ENCODE data around the gene SSR3. TPM values are rescaled to one million over a fixed set of nuclear protein-coding genes. Genes with fewer than 3 reads are reported as not detected.
"Not testable (repeated sequence)": the region's sequence is repeated elsewhere in the genome, so short reads cannot be mapped to it uniquely, and the experiment has no call there.

SSR3 gene
- total and polyA plus RNA-seq, 2 donors (not counting 1 experiment from before 2014, with no cell fraction given): 159 to 355 TPM

DNA sequence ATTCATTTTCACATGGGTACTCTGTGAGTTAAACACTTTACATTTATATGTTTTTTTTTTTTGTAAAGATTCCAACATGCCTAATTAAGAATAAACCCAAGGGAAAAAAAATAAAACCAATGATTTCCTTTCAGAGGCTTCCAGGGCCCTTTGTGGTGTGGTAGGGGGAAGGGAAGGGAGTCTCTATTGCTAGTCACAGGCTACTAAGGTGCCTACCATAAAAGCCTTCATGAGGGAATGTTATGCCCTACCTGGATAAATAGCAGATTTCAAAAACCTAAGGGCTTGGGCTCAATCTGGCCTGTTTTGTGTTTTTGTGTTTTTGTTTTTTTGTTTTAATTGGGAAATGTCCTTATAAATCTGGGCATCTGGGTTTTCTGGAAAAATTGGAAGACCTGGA, 38.9 kb upstream of the SSR3 start:
- no peaks in the 10 kb centered on the region for H3K4me1 ChIP-seq (ENCODE audit: control insufficient read depth, extremely low read depth, insufficient read depth, low read length)
- no peaks in the 10 kb centered on the region for H3K36me3 ChIP-seq (ENCODE audit: control insufficient read depth, insufficient read depth, low read length)
- H3K4me2 ChIP-seq (ENCODE audit: extremely low read depth, insufficient read depth, low read length): peak overlapping the region; percentile 96
- H3K9ac ChIP-seq (ENCODE audit: insufficient read depth, low read length): no peak overlapping the region
- H3K27me3 ChIP-seq (ENCODE audit: control insufficient read depth, insufficient read depth, low read length): no peaks in the 10 kb centered on the region
- H2AFZ ChIP-seq (ENCODE audit: low read length): peak overlapping the region; percentile 84
- no peak overlapping the region for H3K27ac ChIP-seq (ENCODE audit: insufficient read depth, low read length)
- H3K9me3 ChIP-seq (ENCODE audit: control insufficient read depth, insufficient read depth, low read depth, low read length): no peaks in the 10 kb centered on the region
- no peak for DNase-seq (ENCODE audit: low read depth in 2 of 2)
- H4K20me1 ChIP-seq (ENCODE audit: control insufficient read depth, extremely low read depth, insufficient read depth, low read length): no peaks in the 10 kb centered on the region
- H3K79me2 ChIP-seq (ENCODE audit: control insufficient read depth, insufficient read depth, low read length): no peaks in the 10 kb centered on the region
- peak overlapping the region in 1 of 4 experiments; percentile 23 for H3K4me3 ChIP-seq (replicated peaks in 1 of 4; ENCODE audit: control extremely low read depth in 1 of 4, insufficient read depth in 1 of 4, low read depth in 3 of 4, low read length in 4 of 4)
- TF ChIP-seq EZH2 (IDR thresholded peaks at IDR 0.05; ENCODE audit: low read length, missing control alignments): no peak
- TF ChIP-seq, protein P1, sequence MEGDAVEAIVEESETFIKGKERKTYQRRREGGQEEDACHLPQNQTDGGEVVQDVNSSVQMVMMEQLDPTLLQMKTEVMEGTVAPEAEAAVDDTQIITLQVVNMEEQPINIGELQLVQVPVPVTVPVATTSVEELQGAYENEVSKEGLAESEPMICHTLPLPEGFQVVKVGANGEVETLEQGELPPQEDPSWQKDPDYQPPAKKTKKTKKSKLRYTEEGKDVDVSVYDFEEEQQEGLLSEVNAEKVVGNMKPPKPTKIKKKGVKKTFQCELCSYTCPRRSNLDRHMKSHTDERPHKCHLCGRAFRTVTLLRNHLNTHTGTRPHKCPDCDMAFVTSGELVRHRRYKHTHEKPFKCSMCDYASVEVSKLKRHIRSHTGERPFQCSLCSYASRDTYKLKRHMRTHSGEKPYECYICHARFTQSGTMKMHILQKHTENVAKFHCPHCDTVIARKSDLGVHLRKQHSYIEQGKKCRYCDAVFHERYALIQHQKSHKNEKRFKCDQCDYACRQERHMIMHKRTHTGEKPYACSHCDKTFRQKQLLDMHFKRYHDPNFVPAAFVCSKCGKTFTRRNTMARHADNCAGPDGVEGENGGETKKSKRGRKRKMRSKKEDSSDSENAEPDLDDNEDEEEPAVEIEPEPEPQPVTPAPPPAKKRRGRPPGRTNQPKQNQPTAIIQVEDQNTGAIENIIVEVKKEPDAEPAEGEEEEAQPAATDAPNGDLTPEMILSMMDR (conservative IDR thresholded peaks at IDR 0.05 in 1 of 2, IDR thresholded peaks at IDR 0.05 in 1 of 2; ENCODE audit: low read depth in 1 of 2, low read length in 2 of 2): no peak

DNA sequence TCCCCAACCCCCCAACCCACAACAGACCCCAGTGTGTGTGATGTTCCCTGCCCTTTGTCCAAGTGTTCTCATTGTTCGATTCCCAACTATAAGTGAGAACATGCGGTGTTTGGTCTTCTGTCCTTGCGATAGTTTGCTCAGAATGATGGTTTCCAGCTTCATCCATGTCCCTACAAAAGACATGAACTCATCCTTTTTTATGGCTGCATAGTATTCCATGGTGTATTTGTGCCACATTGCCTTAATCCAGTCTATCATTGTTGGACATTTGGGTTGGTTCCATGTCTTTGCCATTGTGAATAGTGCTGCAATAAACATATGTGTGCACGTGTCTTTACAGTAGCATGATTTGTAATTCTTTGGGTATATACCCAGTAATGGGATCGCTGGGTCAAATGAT, 34.9 kb upstream of the SSR3 start:
- not testable (repeated sequence) for H3K36me3 ChIP-seq (ENCODE audit: control insufficient read depth, insufficient read depth, low read length); H2AFZ ChIP-seq (ENCODE audit: low read length); H3K27me3 ChIP-seq (ENCODE audit: control insufficient read depth, insufficient read depth, low read length); H4K20me1 ChIP-seq (ENCODE audit: control insufficient read depth, extremely low read depth, insufficient read depth, low read length); H3K4me1 ChIP-seq (ENCODE audit: control insufficient read depth, extremely low read depth, insufficient read depth, low read length); DNase-seq (ENCODE audit: low read depth in 2 of 2); H3K79me2 ChIP-seq (ENCODE audit: control insufficient read depth, insufficient read depth, low read length); H3K4me3 ChIP-seq (replicated peaks in 1 of 4; ENCODE audit: control extremely low read depth in 1 of 4, insufficient read depth in 1 of 4, low read depth in 3 of 4, low read length in 4 of 4); H3K9ac ChIP-seq (ENCODE audit: insufficient read depth, low read length); H3K9me3 ChIP-seq (ENCODE audit: control insufficient read depth, insufficient read depth, low read depth, low read length); H3K4me2 ChIP-seq (ENCODE audit: extremely low read depth, insufficient read depth, low read length); H3K27ac ChIP-seq (ENCODE audit: insufficient read depth, low read length)

DNA sequence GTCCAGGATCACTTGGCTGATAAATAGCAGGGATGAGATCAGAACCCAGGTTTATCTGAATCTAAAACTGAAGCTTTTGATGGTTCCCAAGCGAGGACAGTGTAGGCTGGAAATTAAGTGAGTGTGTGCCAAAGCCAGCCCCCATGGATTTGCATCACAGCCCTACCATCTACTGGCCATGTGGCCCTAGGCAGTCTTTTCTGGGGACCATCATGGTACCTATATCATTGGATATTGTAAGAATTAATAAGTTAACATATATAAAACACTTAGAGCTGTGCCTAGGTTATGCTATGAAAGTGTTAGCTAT, 32.8 kb upstream of the SSR3 start:
- Histone ChIP-seq H4K20me1 (ENCODE audit: control insufficient read depth, extremely low read depth, insufficient read depth, low read length) (no peaks in the 10 kb centered on the region), H3K9ac (ENCODE audit: insufficient read depth, low read length) (no peak overlapping the region), H3K79me2 (ENCODE audit: control insufficient read depth, insufficient read depth, low read length) (no peaks in the 10 kb centered on the region), H3K27ac (ENCODE audit: insufficient read depth, low read length) (no peak overlapping the region), H3K9me3 (ENCODE audit: control insufficient read depth, insufficient read depth, low read depth, low read length) (no peaks in the 10 kb centered on the region), H3K27me3 (ENCODE audit: control insufficient read depth, insufficient read depth, low read length) (no peaks in the 10 kb centered on the region), H3K4me2 (ENCODE audit: extremely low read depth, insufficient read depth, low read length) (no peak overlapping the region), H3K36me3 (ENCODE audit: control insufficient read depth, insufficient read depth, low read length) (no peaks in the 10 kb centered on the region), H3K4me3 (replicated peaks in 1 of 4; ENCODE audit: control extremely low read depth in 1 of 4, insufficient read depth in 1 of 4, low read depth in 3 of 4, low read length in 4 of 4) (no peak overlapping the region), H3K4me1 (ENCODE audit: control insufficient read depth, extremely low read depth, insufficient read depth, low read length) (no peaks in the 10 kb centered on the region), H2AFZ (ENCODE audit: low read length) (no peak overlapping the region)
- DNase-seq (ENCODE audit: low read depth in 2 of 2): no peak
- TF ChIP-seq EZH2 (IDR thresholded peaks at IDR 0.05; ENCODE audit: low read length, missing control alignments): no peak
- TF ChIP-seq, protein P1 (conservative IDR thresholded peaks at IDR 0.05 in 1 of 2, IDR thresholded peaks at IDR 0.05 in 1 of 2; ENCODE audit: low read depth in 1 of 2, low read length in 2 of 2): no peak
